H1 (cell line): ENCODE data around the gene DYRK1A. TPM values are rescaled to one million over a fixed set of nuclear protein-coding genes. Genes with fewer than 3 reads are reported as not detected.

Experiments used
- CTCF ChIA-PET: fragments of 300-600 bp; sonication (Branson Sonifier 250); formaldehyde crosslinking; loops from one replicate; lab custom pipeline; 2021; ENCODE audit not compliant: partially characterized antibody; lab: Charles Lee
- POLR2A ChIA-PET: fragments of 300-600 bp; sonication (Branson Sonifier 250); formaldehyde crosslinking; loops from one replicate; lab custom pipeline; 2021; ENCODE audit warnings: inconsistent platforms; ENCODE audit not compliant: partially characterized antibody; lab: Charles Lee
- DNase-seq, 2 experiments: peaks; one replicate each; pipeline versions ENCODE4 v3.0.0 to v3.0.0-alpha.2; 2010 to 2022; ENCODE audit warnings: low spot score in 2 of 2, low read depth in 1 of 2, mixed read lengths in 1 of 2
- FAIRE-seq: peaks from 2 replicates; lab custom pipeline; 2011; peaks lifted over from hg19 to GRCh38; lab: Jason Lieb, UNC
- H2AFZ ChIP-seq: 2 replicates; pipeline ENCODE4 v1.8.1; 2012; ENCODE audit warnings: low read length, inconsistent platforms
- H2AK5ac ChIP-seq: 2 replicates; pipeline ENCODE4 v1.6.1; 2013; ENCODE audit warnings: low read depth, low read length
- H2BK120ac ChIP-seq: replicated peaks from 2 replicates; pipeline ENCODE3; 2013; ENCODE audit warnings: low read depth, low read length, inconsistent platforms
- H2BK12ac ChIP-seq: 2 replicates; pipeline ENCODE4 v1.6.1; 2013; ENCODE audit warnings: low read depth, low read length
- H2BK15ac ChIP-seq: 2 replicates; pipeline ENCODE4 v1.6.1; 2013; ENCODE audit warnings: low read length
- H2BK20ac ChIP-seq: 2 replicates; pipeline ENCODE4 v1.6.1; 2013; ENCODE audit warnings: low read length
- H2BK5ac ChIP-seq: 2 replicates; pipeline ENCODE4 v1.6.1; 2013; ENCODE audit warnings: low read depth, low read length
- H3K14ac ChIP-seq: 2 replicates; pipeline ENCODE4 v1.6.1; 2013; ENCODE audit warnings: inconsistent platforms; ENCODE audit not compliant: insufficient read length
- H3K18ac ChIP-seq: 2 replicates; pipeline ENCODE4 v1.6.1; 2013; ENCODE audit warnings: low read length; ENCODE audit errors: extremely low read depth
- H3K23ac ChIP-seq: 2 replicates; pipeline ENCODE4 v1.6.1; 2013; ENCODE audit warnings: inconsistent platforms; ENCODE audit not compliant: insufficient read length
- H3K23me2 ChIP-seq: 2 replicates; pipeline ENCODE4 v1.6.1; 2013; ENCODE audit warnings: low read depth, low read length
- H3K27ac ChIP-seq: 2 replicates; pipeline ENCODE4 v1.6.1; 2011; ENCODE audit warnings: low read depth, low read length, inconsistent platforms
- H3K27me3 ChIP-seq, 4 experiments: replicated peaks in 1 of 4; 1 replicate in 1 of 4; 2 replicates in 3 of 4; pipeline versions ENCODE4 v1.6.1 to v1.8.1; 2011 to 2013; ENCODE audit warnings: low read length in 3 of 4, mild to moderate bottlenecking in 3 of 4, inconsistent platforms in 2 of 4, mixed read lengths in 2 of 4, moderate library complexity in 1 of 4; ENCODE audit not compliant: control insufficient read depth in 3 of 4, insufficient read depth in 3 of 4; ENCODE audit errors: extremely low read depth in 1 of 4
- H3K36me3 ChIP-seq, 4 experiments: 2 replicates each; pipeline versions ENCODE4 v1.6.1 to v1.8.1; 2011 to 2013; ENCODE audit warnings: mild to moderate bottlenecking in 4 of 4, low read length in 3 of 4, moderate library complexity in 2 of 4, control low read depth in 1 of 4, inconsistent platforms in 1 of 4; ENCODE audit not compliant: insufficient read depth in 4 of 4, control insufficient read depth in 2 of 4
- H3K4ac ChIP-seq: replicated peaks from 2 replicates; pipeline ENCODE3; 2013; ENCODE audit warnings: low read length, low read depth, mixed read lengths, inconsistent platforms; ENCODE audit not compliant: insufficient read length
- H3K4me1 ChIP-seq, 4 experiments: replicated peaks in 1 of 4; 1 replicate in 1 of 4; 2 replicates in 3 of 4; pipeline versions ENCODE4 v1.6.1 to v1.8.1; 2011 to 2013; ENCODE audit warnings: low read length in 3 of 4, inconsistent platforms in 2 of 4, mixed read lengths in 1 of 4; ENCODE audit not compliant: insufficient read depth in 4 of 4, control insufficient read depth in 3 of 4
- H3K4me2 ChIP-seq, 2 experiments: 2 replicates each; pipeline versions ENCODE4 v1.6.1 to v1.8.1; 2011 to 2013; ENCODE audit warnings: low read depth in 2 of 2, low read length in 2 of 2, control low read depth in 1 of 2, inconsistent platforms in 1 of 2, mild to moderate bottlenecking in 1 of 2; ENCODE audit not compliant: insufficient read depth in 1 of 2
- H3K4me3 ChIP-seq, 4 experiments: fragments of 200-600, 300-600 bp in 1 of 4; sonication (generic), shearing (Covaris generic), sonication (Bioruptor Twin) in 1 of 4; 2 replicates each; pipeline versions ENCODE4 v1.5.1 to v1.8.1; 2011 to 2016; ENCODE audit warnings: low read length in 4 of 4, low read depth in 3 of 4, control low read depth in 2 of 4, inconsistent platforms in 2 of 4, mild to moderate bottlenecking in 2 of 4, mixed read lengths in 1 of 4, moderate library complexity in 1 of 4; ENCODE audit not compliant: insufficient read depth in 2 of 4; ENCODE audit errors: extremely low read depth in 1 of 4
- H3K56ac ChIP-seq: replicated peaks from 2 replicates; pipeline ENCODE3; 2013; ENCODE audit warnings: low read depth, mild to moderate bottlenecking, mixed read lengths, low read length, inconsistent platforms; ENCODE audit not compliant: insufficient read length
- H3K79me1 ChIP-seq: 2 replicates; pipeline ENCODE4 v1.6.1; 2013; ENCODE audit warnings: low read depth, low read length, control low read depth
- H3K79me2 ChIP-seq, 2 experiments: 2 replicates each; pipeline versions ENCODE4 v1.6.1 to v1.8.1; 2012 to 2013; ENCODE audit warnings: low read length in 2 of 2, mild to moderate bottlenecking in 2 of 2, inconsistent platforms in 1 of 2; ENCODE audit not compliant: insufficient read depth in 2 of 2, control insufficient read depth in 1 of 2
- H3K9ac ChIP-seq, 4 experiments: replicated peaks in 1 of 4; 1 replicate in 1 of 4; 2 replicates in 3 of 4; pipeline versions ENCODE4 v1.6.1 to v1.8.1; 2011 to 2013; ENCODE audit warnings: low read depth in 3 of 4, low read length in 3 of 4, control low read depth in 2 of 4, mild to moderate bottlenecking in 2 of 4, moderate library complexity in 2 of 4, inconsistent platforms in 1 of 4; ENCODE audit errors: extremely low read depth in 1 of 4
- H3K9me3 ChIP-seq, 2 experiments: 2 replicates each; pipeline versions ENCODE4 v1.6.1 to v1.8.1; 2012 to 2013; ENCODE audit warnings: mild to moderate bottlenecking in 2 of 2, moderate library complexity in 2 of 2, control low read depth in 1 of 2, inconsistent platforms in 1 of 2, low read depth in 1 of 2, low read length in 1 of 2, mixed read lengths in 1 of 2; ENCODE audit not compliant: insufficient read depth in 2 of 2
- H4K20me1 ChIP-seq, 2 experiments: replicated peaks in 1 of 2; 2 replicates each; pipeline versions ENCODE3 to v1.8.1; 2011 to 2013; ENCODE audit warnings: inconsistent platforms in 2 of 2, low read length in 2 of 2, mild to moderate bottlenecking in 1 of 2; ENCODE audit not compliant: insufficient read depth in 2 of 2, control insufficient read depth in 1 of 2
- H4K5ac ChIP-seq: 2 replicates; pipeline ENCODE4 v1.6.1; 2013; ENCODE audit warnings: low read length, low read depth, mixed read lengths, inconsistent platforms; ENCODE audit not compliant: insufficient read length
- H4K8ac ChIP-seq: 2 replicates; pipeline ENCODE4 v1.8.0; 2013; ENCODE audit warnings: mild to moderate bottlenecking, moderate library complexity, low read length, inconsistent platforms; ENCODE audit not compliant: insufficient read depth; ENCODE audit errors: extremely low read depth
- H4K91ac ChIP-seq: replicated peaks from 2 replicates; pipeline ENCODE3; 2013; ENCODE audit warnings: low read length, mixed read lengths, inconsistent platforms; ENCODE audit not compliant: insufficient read length
- BRCA1 ChIP-seq: IDR thresholded peaks from 2 replicates; pipeline ENCODE4 v1.6.1; 2012; ENCODE audit warnings: low read depth, low read length, improper control_type of control experiment
- CBX5 ChIP-seq: fragments of 300-800, 300-1000 bp; sonication (generic); IDR thresholded peaks from 2 replicates; pipeline ENCODE4 v1.7.1; 2016; ENCODE audit warnings: antibody characterized with exemption, low read length, low read depth
- EP300 ChIP-seq, 2 experiments: IDR thresholded peaks; 1 replicate in 1 of 2; 2 replicates in 1 of 2; pipeline ENCODE4 v1.6.1; 2011 to 2012; ENCODE audit warnings: low read depth in 2 of 2, low read length in 2 of 2, mild to moderate bottlenecking in 2 of 2, borderline replicate concordance in 1 of 2, inconsistent platforms in 1 of 2, moderate library complexity in 1 of 2
- GABPA ChIP-seq: IDR thresholded peaks from 2 replicates; pipeline ENCODE4 v1.6.1; 2011; ENCODE audit warnings: mild to moderate bottlenecking, low read length, moderate library complexity, borderline replicate concordance; ENCODE audit not compliant: insufficient read depth
- HDAC2 ChIP-seq, 2 experiments: fragments of 300-600 bp in 1 of 2; sonication (generic) in 1 of 2; IDR thresholded peaks; 2 replicates each; pipeline ENCODE4 v1.6.1; 2011 to 2012; ENCODE audit warnings: low read depth in 2 of 2, low read length in 2 of 2, mild to moderate bottlenecking in 2 of 2, moderate library complexity in 2 of 2, borderline replicate concordance in 1 of 2, inconsistent platforms in 1 of 2
- HDAC6 ChIP-seq: IDR thresholded peaks from one replicate; pipeline ENCODE4 v1.7.1; 2012; ENCODE audit warnings: low read depth, mild to moderate bottlenecking, inconsistent platforms, low read length, moderate library complexity
- JUND ChIP-seq: IDR thresholded peaks from 2 replicates; pipeline ENCODE4 v1.6.1; 2011; ENCODE audit warnings: mild to moderate bottlenecking, improper control_type of control experiment, low read length
- KDM4A ChIP-seq: IDR thresholded peaks from one replicate; pipeline ENCODE4 v1.7.1; 2012; ENCODE audit warnings: low read depth, mild to moderate bottlenecking, moderate library complexity, low read length, inconsistent platforms; ENCODE audit not compliant: severe bottlenecking
- MAFK ChIP-seq: IDR thresholded peaks from 2 replicates; pipeline ENCODE4 v1.6.1; 2012; ENCODE audit warnings: low read depth, mild to moderate bottlenecking, improper control_type of control experiment, low read length
- PHF8 ChIP-seq: fragments of 200-600 bp; sonication (generic); conservative IDR thresholded peaks from 2 replicates; pipeline ENCODE4 v1.7.1; 2012; ENCODE audit warnings: low read depth, mild to moderate bottlenecking, inconsistent platforms, low read length, moderate library complexity
- RXRA ChIP-seq: IDR thresholded peaks from 2 replicates; pipeline ENCODE4 v1.6.1; 2011; ENCODE audit warnings: low read depth, mild to moderate bottlenecking, low read length, moderate library complexity; ENCODE audit not compliant: insufficient read depth
- SUZ12 ChIP-seq: fragments of 200-600 bp; sonication (generic); IDR thresholded peaks from 2 replicates; pipeline ENCODE4 v1.6.1; 2012; ENCODE audit warnings: mild to moderate bottlenecking, inconsistent platforms, low read length, moderate library complexity, mixed read lengths
- WGBS, 2 experiments: shearing (Covaris generic) in 1 of 2; methylation state at CpG; one replicate each; pipeline versions ENCODE4 v1.1.6 to v1.1.7; 2013 to 2015; ENCODE audit warnings: low lambda C conversion rate in 2 of 2, mixed read lengths in 2 of 2, inconsistent platforms in 1 of 2, low coverage in 1 of 2, missing lambda C conversion rate in 1 of 2; ENCODE audit not compliant: insufficient replicate concordance in 2 of 2, insufficient coverage in 1 of 2, insufficient read length in 1 of 2; ENCODE audit errors: extremely low coverage in 1 of 2, missing lambda C conversion rate in 1 of 2; 5-methylcytosine and 5-hydroxymethylcytosine counted together
- polyA plus RNA-seq, 7 experiments: library from polyadenylated mRNA; depleted of rRNA in 3 of 7; stranded (reverse) in 5 of 7; unstranded in 2 of 7; fragments of >200 nt in 5 of 7; fragments of 200-250 nt in 2 of 7; gene quantifications; 1 replicate in 5 of 7; 2 replicates in 1 of 7; 4 replicates in 1 of 7; pipeline versions ENCODE4 v1.2.1 to v1.2.3, GENCODE V29; 2011 to 2013; ENCODE audit warnings: missing spikeins in 2 of 7, mixed read lengths in 2 of 7
- total RNA-seq: library from RNA; stranded (reverse); fragmentation: NEBNext Ultra II Directional; extraction: Animal tissue kit (Norgen Biotek cat#: 25700); gene quantifications from 2 replicates; pipeline ENCODE4 v1.2.1, GENCODE V29; 2021

The DYRK1A gene
- total and polyA plus RNA-seq, 2 of the 8 experiments (the other 6 are each of a cell fraction or from before 2014, with no cell fraction given) = 61.1 to 62.2 TPM

DNA sequence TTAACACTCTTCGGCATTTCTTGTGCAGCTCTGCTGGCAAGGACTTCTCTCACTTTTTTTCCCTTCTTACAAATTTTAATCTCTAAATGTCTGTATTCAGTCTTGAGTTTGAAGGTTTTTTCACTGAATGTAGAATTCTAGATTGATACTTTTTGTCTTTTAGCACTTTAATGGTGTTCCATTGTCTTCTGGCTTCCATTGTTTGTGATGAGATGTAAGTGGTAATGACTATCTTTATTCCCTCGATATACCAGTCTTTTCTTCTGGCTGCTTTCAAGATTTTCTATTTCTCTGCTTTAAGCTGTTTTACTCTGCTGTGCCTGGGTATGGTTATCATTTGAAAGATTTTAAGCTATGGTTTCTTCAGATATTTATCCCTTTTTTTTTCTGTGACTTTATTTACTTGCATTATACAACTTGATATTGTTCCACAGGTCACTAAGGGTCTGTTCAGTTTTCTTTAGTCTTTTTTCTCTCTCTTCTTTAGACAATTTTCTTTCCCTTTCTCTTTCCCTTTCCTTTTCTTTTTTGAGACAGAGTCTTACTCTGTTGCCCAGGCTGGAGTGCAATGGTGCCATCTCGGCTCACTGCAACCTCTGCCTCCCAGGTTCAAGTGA is 35.8 kb downstream of the DYRK1A start:
- 95% methylated on average over 3 of the region's 3 CpGs; no CpG with 5 or more reads in 1 of the 2 experiments for WGBS, 2 experiments
- TF ChIP-seq MAFK (no peak), HDAC6 (no peak), RXRA (no peak), CBX5 (no peak), BRCA1 (no peak), EP300 (IDR thresholded peaks at IDR 0.05; ENCODE audit: borderline replicate concordance in 1 of 2, low read depth in 2 of 2, low read length in 2 of 2) (no peak), KDM4A (no peak), PHF8 (no peak), GABPA (no peak), HDAC2 (IDR thresholded peaks at IDR 0.05; ENCODE audit: borderline replicate concordance in 1 of 2, low read depth in 2 of 2, low read length in 2 of 2) (no peak), SUZ12 (no peak), JUND (no peak)
- H3K4me2 ChIP-seq = no peak overlapping the region
- no peak for DNase-seq
- H2BK20ac ChIP-seq = no peak overlapping the region
- H3K79me1 ChIP-seq = peaks cover 13% of the 10 kb centered on the region
- H4K91ac ChIP-seq = no peak overlapping the region
- H2BK120ac ChIP-seq = no peak overlapping the region
- H2AFZ ChIP-seq = no peak overlapping the region
- no peak overlapping the region for H3K27ac ChIP-seq
- no peaks in the 10 kb centered on the region for H3K27me3 ChIP-seq
- peaks cover 27 to 36% of the 10 kb centered on the region in 2 experiments for H4K20me1 ChIP-seq
- H3K4me1 ChIP-seq = peaks cover 0 to 4% (median 0%) of the 10 kb centered on the region in 4 experiments; a peak in 2 of 7 replicates
- H3K36me3 ChIP-seq = no peaks in the 10 kb centered on the region; a peak in 2 of 8 replicates
- no peak overlapping the region for H2BK5ac ChIP-seq
- no peak overlapping the region for H3K4me3 ChIP-seq
- H3K23ac ChIP-seq = no peak overlapping the region
- H2BK15ac ChIP-seq = no peak overlapping the region
- no peak overlapping the region for H2AK5ac ChIP-seq
- H4K8ac ChIP-seq = no peak overlapping the region
- H3K23me2 ChIP-seq = no peaks in the 10 kb centered on the region
- no peak overlapping the region for H3K4ac ChIP-seq
- no peak overlapping the region for H4K5ac ChIP-seq
- peaks cover 77 to 100% of the 10 kb centered on the region in 2 experiments for H3K79me2 ChIP-seq
- ChIA-PET CTCF (no interaction called here), POLR2A (interaction anchor here (0.6 to 1.4 kb wide), 2 partner anchors 145 to 225 kb away, joined by 3 read pairs; no protein-coding TSS in a partner anchor)
- no peak overlapping the region for H3K14ac ChIP-seq
- H3K9ac ChIP-seq = no peak overlapping the region
- no peak for FAIRE-seq
- no peak overlapping the region for H2BK12ac ChIP-seq
- no peak overlapping the region for H3K56ac ChIP-seq
- H3K18ac ChIP-seq = no peak overlapping the region
- 0 out of 4 replicates have a peak, but pooled peaks cover 0 to 2% of the 10 kb centered on the region in 2 experiments for H3K9me3 ChIP-seq
